ENCODE results near the gene GDF2.

The GDF2 gene

GRCh38 chr10:47308775-47309174 is 13.5 kb upstream of the GDF2 start:
- Histone ChIP-seq H3K4me3 (ENCODE audit: low read depth, low read length) (no peak overlapping the region), H3K4me2 (ENCODE audit: low read length) (no peak overlapping the region), H3K36me3 (ENCODE audit: control insufficient read depth, insufficient read depth, low read length) (no peaks in the 10 kb centered on the region), H3K4me1 (no peaks in the 10 kb centered on the region), H3K9ac (no peak overlapping the region), H3K27me3 (ENCODE audit: control insufficient read depth, insufficient read depth, low read length) (no peaks in the 10 kb centered on the region), H3K79me2 (no peaks in the 10 kb centered on the region), H3K9me3 (ENCODE audit: control insufficient read depth, low read length) (no peaks in the 10 kb centered on the region), H3K27ac (no peak overlapping the region), H2AFZ (no peak overlapping the region)
- no peak for TF ChIP-seq CTCF (IDR thresholded peaks at IDR 0.05)

GRCh38 chr10:47309408-47310089 is 12.7 kb upstream of the GDF2 start:
- Histone ChIP-seq H3K36me3 (ENCODE audit: control insufficient read depth, insufficient read depth, low read length) (no peaks in the 10 kb centered on the region), H2AFZ (no peak overlapping the region), H3K9ac (no peak overlapping the region), H3K27me3 (ENCODE audit: control insufficient read depth, insufficient read depth, low read length) (no peaks in the 10 kb centered on the region), H3K79me2 (no peaks in the 10 kb centered on the region), H3K4me2 (ENCODE audit: low read length) (no peak overlapping the region), H3K9me3 (ENCODE audit: control insufficient read depth, low read length) (no peaks in the 10 kb centered on the region), H3K4me3 (ENCODE audit: low read depth, low read length) (no peak overlapping the region), H3K27ac (no peak overlapping the region), H3K4me1 (no peaks in the 10 kb centered on the region)
- no peak for TF ChIP-seq CTCF (IDR thresholded peaks at IDR 0.05)

GRCh38 chr10:47310090-47310505 is 12.2 kb upstream of the GDF2 start:
- no peaks in the 10 kb centered on the region for H3K79me2 ChIP-seq
- H3K9ac ChIP-seq = no peak overlapping the region
- no peaks in the 10 kb centered on the region for H3K4me1 ChIP-seq
- no peak for TF ChIP-seq CTCF (IDR thresholded peaks at IDR 0.05)
- no peaks in the 10 kb centered on the region for H3K27me3 ChIP-seq (ENCODE audit: control insufficient read depth, insufficient read depth, low read length)
- H3K9me3 ChIP-seq (ENCODE audit: control insufficient read depth, low read length) = no peaks in the 10 kb centered on the region
- H3K4me2 ChIP-seq (ENCODE audit: low read length) = no peak overlapping the region
- no peak overlapping the region for H3K27ac ChIP-seq
- H3K36me3 ChIP-seq (ENCODE audit: control insufficient read depth, insufficient read depth, low read length) = no peaks in the 10 kb centered on the region
- no peak overlapping the region for H2AFZ ChIP-seq
- no peak overlapping the region for H3K4me3 ChIP-seq (ENCODE audit: low read depth, low read length)

- Histone ChIP-seq H3K36me3 (ENCODE audit: control insufficient read depth, insufficient read depth, low read length) (no peaks in the 10 kb centered on the region), H2AFZ (no peak overlapping the region), H3K4me3 (ENCODE audit: low read depth, low read length) (no peak overlapping the region), H3K79me2 (no peaks in the 10 kb centered on the region), H3K9me3 (ENCODE audit: control insufficient read depth, low read length) (no peaks in the 10 kb centered on the region), H3K4me2 (ENCODE audit: low read length) (no peak overlapping the region), H3K4me1 (no peaks in the 10 kb centered on the region), H3K27me3 (ENCODE audit: control insufficient read depth, insufficient read depth, low read length) (no peaks in the 10 kb centered on the region), H3K27ac (no peak overlapping the region), H3K9ac (no peak overlapping the region)
- TF ChIP-seq CTCF (IDR thresholded peaks at IDR 0.05) = no peak
These were observed 10.9 kb upstream of the GDF2 start for GRCh38 chr10:47311193-47311931.
